Islet of Langerhans (tissue), 1 donor: Measurements from ENCODE around the gene EBPL.
"Not testable (repeated sequence)": the region's sequence is repeated elsewhere in the genome, so short reads cannot be mapped to it uniquely, and the experiment has no call there.

ENCODE experiments used
- FAIRE-seq: peaks from one replicate; lab custom pipeline; 2011; peaks lifted over from hg19 to GRCh38; lab: Jason Lieb, UNC

EBPL gene

GRCh38 chr13:49690995-49691784 is at the start of gene EBPL:
Gene EBPL, minus strand, starts transcription at chr13:49691486. Its CDS starts 62 bp downstream, at chr13:49691424.
- no peak for FAIRE-seq

DNA sequence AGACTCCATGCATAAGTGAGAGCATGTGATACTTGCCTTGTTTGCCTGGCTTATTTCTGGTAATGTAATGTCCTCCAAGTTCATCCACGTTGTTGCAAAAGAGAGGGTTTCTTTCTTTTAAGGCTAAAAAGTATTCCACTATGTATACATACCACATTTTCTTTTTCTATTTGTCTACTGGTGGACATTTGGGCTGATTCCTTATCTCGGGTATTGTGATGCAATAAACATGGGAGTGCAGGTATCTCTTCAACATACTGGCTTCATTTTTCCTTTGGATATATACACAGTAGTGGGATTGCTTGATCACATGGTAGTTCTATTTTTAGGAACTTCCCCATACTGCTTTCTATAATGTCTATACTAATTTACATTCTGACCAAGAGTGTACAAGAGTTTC is 49.6 kb upstream of the EBPL start:
- no peak for FAIRE-seq

GRCh38 chr13:49739498-49740187 is 48.4 kb upstream of the EBPL start:
- peak; percentile 45 for FAIRE-seq

GRCh38 chr13:49733181-49733951 is 42.1 kb upstream of the EBPL start:
- FAIRE-seq = no peak

GRCh38 chr13:49731766-49732165 is 40.5 kb upstream of the EBPL start:
- no peak for FAIRE-seq

DNA sequence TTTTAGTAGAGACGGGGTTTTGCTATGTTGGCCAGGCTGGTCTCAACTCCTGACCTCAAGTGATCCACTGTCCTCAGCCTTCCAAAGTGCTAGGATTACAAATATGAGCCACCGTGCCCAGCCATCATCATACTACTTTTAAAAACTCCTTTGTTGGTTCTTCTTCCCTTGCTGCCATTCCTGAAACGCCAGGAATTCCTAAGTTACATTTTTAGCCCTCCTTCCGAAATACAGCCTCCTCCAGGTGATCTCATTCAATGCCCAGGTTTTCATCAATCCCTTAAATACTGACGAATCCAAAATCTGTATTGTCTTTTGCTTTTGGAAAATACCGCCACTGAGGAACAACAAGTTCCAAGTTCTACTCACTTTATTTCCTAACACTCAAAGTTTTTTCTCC is 25.3 kb upstream of the EBPL start:
- FAIRE-seq = no peak

DNA sequence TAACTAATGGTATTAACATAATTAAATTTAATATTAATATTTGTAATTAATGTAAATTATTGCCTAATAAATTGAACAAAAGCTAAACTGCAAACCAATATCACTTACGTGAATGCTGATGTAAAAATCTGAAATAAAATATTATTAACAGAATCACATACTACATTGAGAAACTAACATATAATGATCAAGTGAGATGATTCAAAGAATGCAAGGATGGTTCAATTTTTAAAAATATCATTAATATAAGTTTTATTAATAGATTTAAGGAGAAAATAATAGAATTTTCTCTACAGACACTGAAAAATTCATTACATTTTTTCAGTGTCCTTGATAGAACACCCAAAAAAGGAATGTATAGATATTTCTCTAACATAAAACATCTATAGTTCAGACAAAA is 23.5 kb upstream of the EBPL start:
- FAIRE-seq = peak; percentile 86

DNA sequence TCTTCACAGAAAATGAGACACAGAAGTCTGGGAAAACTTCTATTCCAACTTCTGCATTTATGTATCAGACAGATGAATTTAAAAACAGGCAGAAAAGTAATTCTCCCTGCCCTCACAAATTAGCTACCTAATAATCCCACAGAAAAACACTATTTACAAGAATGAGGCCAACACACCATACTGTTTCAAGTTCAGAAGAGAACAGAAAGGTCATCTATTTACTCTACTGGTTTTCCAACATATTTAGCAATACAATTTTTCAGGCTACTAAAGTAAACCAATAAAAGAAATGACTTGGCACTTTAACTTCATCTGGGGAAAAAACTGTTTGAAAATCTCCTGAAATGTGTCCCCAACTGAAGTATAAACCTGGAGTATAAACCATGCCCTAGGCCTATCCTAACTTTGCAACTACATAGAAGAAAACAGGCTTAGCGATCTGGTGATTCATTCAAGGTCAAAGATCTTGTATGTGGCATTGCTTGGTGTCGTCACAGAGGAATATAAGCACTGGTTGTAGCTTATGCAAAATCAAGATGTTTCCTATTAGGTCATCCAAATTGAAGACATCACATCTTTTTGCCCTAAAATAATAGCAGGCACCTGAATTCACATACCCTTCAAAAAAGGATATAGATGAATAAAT is 20.1 kb upstream of the EBPL start:
- no peak for FAIRE-seq

DNA sequence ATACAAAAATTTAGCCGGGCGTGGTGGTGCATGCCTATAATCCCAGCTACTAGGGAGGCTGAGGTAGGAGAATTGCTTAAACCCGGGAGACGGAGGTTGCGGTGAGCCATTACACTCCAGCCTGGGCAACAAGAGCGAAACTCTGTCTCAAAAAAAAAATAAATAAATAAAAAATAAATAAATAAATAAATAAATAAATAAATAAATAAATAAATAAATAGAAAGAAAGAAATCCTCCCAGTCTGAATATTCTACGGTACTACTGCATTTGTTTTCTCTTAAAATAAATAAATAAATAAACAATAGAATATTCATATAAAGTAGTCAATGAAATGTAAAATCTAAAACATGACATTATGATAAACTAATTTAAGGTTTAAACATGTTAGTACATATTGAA is 13.0 kb upstream of the EBPL start:
- FAIRE-seq = not testable (repeated sequence)

DNA sequence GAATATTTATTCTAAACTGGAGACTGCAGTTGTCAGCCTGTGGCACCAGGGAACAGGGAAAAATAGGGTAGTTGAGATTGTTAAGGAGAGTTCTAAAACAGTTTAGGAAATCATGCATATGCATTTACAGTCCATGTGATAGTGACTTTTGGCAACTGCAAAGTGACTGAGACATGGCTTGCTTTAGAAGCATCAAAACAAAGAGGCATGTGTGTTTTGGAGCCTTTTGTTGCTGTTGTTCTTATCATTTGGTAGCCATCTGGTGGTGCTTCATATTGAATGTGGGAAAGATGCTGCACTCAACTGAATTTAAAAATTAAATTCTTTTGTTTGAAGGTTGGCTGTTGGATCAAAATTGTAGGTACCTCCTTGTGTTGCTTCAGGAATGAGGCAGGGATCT is 10.2 kb upstream of the EBPL start:
- FAIRE-seq = no peak

DNA sequence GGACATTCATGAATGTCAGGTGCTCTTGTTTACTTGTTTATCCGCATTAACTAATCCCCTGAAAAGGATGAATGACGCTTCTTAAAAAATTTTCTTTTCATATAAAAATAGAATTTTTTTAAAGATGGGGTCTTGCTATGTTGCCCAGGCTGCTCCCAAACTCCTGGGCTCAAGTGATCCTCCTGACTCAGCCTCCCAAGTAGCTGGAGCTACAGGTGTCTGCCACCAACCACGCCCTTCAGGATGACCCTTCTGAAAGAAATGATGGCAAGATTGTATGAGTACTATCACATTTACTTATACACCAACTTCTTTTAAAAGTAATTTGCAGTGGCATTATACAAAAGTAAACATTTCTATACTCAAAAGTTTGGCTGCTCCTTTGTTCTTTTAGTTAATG is 6.2 kb upstream of the EBPL start:
- FAIRE-seq = no peak

- FAIRE-seq = no peak
Measured at GRCh38 chr13:49694446-49694845, 3.2 kb upstream of the EBPL start.

GRCh38 chr13:49693877-49694276 is 2.6 kb upstream of the EBPL start:
- FAIRE-seq = no peak

DNA sequence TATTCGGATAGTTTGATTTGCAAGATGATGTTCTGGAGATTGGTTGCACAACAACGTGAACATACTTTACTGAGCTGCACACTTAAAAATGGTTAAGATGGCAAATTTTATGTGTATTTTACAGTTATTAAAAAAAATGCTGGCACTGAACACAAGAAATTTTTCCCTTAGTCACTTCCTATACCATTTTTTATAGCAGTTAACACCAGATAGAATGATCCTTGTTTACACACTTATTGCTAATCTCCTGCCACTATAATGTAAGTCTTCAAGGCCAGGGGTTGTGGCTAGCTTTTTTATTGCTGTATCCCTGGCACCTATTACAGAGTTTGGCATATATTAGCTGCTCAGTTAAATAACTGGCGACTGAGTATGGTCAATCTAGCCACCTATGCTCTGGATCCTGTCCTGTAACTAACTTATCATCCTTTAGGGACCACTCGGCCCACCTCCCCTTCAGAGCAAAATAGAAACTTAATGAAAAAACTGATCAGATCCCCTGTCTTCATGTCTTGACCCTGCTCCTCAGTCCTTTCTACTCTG is 2.0 kb upstream of the EBPL start:
- no peak for FAIRE-seq

GRCh38 chr13:49690133-49690994 is 922 bp downstream of the EBPL start:
- no peak for FAIRE-seq

GRCh38 chr13:49683489-49683888 is 7.8 kb downstream of the EBPL start:
- FAIRE-seq = no peak

GRCh38 chr13:49681842-49682435 is 9.3 kb downstream of the EBPL start:
- FAIRE-seq = peak; percentile 86

GRCh38 chr13:49679246-49679645 is 12.0 kb downstream of the EBPL start:
- no peak for FAIRE-seq

- FAIRE-seq = no peak
Measured at GRCh38 chr13:49678191-49678914, 12.9 kb downstream of the EBPL start.
